ENCODE measurements around the gene MACROD2.

MACROD2 gene

DNA sequence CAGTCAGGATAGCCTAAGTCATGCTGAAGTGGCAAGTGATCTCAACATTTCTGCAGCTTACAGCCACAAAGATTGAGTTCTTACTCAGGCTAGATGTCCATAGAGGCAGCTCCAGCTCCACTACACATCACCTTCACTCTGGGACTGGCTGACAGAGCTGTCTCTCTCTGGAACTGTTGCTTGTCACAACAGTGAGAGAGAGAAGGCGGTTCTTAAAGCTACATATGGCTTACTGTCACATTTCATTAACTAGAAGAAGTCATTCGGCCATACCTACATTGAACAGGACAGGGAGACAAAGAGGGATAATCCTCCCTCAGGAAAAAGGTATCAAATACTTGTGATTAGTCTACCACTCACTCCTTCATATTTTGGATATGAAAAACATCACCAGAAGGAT lies 1257.0 kb downstream of the MACROD2 start:
- DNase-seq (ENCODE audit: low read depth, low spot score), result no peak

DNA sequence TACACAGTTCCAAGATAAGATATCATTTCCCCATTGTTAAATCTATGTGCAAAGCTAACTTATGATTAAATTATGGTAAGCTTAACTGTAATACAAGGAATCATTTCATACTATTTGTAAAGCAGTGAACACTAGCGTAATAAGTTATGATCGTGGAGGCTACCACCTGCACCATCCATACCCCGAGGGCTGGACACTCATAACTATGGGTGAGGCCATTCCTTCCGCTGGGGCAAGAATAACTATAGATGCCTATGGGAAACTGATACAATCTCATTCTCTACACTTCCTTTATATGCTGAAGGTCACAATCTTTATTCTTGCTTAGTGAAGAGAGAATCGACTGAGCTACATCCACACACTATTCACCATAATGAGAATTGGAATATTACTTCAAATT lies 1258.1 kb downstream of the MACROD2 start:
- DNase-seq (ENCODE audit: low read depth, low spot score), result no peak

DNA sequence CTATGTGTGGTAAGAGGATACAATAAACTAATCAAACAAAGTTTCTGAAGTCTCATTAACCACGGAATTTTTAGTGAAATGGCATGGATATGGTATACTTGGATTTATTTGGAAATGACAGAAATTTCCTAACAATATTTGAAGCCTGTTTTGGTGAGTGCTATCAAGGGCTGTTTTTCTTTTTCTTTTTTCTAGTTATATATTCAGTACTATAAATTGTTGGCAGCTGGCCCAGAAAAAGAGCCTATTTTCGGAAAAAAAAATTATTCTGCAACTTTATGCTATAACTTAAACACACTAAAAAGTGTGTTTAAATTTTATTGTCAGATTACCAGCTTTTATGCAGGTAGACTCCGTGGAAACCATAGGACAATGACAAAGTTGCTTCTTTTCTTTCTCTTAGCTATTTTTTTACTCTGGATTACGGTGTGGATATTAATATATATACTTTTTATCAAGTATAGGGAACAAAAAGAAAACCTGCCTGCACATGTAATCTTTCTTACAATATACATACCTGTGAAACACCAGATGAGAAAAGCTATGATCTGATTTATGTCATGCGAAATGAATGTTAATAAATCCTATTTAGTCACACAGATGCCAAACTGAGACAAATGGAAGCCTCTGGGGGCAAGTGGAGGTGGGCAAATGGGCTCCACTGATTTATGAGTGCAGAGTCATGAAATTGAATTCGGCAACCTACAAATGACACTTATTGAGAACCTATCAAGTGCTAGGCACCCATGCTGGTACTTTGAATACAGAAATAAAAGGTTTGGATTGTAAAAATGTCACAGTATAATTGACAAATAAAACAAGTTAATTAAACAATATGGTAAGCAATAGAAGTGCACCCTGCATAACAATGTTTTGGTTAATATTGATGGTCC lies 1261.6 kb downstream of the MACROD2 start:
- no peak for DNase-seq (ENCODE audit: low read depth, low spot score)

DNA sequence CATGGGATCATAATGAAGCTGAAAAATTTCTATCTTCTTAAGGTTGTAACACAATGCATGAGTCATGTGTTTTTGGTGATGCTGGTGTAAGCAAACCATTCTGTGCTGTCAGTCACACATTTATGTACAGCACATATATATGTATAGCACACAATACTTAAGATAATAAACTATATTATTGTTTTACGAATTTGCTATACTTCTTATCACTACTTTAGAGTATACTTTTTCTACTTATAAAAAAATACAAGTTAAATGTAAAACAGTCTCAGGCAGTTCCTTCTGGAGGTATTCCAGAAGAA lies 1262.2 kb downstream of the MACROD2 start:
- no peak for DNase-seq (ENCODE audit: low read depth, low spot score)

DNA sequence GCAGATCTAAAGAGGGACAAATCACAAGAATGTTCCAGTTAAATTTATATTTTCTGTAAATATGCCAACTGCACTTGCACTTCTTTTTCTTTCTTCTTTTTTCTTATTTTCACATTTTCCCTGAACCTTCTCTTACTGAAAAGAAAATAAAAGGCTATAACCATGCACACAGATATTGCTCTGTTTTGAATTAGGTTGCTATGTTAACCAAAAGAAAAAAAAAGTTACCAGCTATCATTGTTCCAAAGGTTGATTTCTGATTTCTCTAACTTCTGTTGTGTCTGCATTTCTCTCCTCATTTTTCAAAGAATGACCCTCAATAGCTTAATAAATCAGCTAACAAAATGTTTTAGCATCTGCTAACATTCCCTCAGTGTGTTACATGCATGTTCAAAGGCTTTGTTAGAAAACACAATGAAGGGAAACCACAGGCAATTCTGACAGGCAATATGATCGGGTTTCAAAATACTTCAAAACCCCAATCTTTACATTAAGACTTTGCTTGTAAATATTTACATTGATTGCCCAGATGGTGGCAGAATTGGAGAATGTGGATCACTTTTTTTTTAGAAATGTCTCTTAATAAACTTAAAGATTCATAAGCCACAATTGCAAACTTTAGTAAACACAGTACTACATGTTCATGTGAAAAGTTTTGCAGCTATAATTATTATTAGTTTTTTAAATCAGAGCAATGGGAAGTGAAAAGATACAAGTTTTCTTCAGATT lies 1270.4 kb downstream of the MACROD2 start:
- no peak for DNase-seq (ENCODE audit: low read depth, low spot score)

DNA sequence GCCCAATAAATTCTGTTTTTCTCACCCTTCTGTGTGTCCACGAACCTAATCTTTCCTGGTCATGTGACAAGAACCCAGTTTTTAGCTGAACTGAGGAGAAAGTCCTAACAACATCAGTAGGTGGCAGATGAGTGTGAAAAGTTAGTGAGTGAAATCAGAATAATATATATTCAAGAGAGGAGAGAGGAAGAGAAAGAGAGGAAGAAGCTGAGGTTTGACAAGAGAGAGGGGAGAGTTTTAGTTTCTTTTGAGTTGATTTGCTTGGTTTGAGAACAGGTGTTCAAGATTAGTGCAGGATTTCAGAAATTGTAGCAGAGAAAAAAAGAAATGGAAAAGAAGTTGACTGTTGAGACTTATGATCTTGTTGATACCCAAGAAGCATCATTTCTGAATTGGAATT lies 1272.6 kb downstream of the MACROD2 start:
- no peak for DNase-seq (ENCODE audit: low read depth, low spot score)

DNA sequence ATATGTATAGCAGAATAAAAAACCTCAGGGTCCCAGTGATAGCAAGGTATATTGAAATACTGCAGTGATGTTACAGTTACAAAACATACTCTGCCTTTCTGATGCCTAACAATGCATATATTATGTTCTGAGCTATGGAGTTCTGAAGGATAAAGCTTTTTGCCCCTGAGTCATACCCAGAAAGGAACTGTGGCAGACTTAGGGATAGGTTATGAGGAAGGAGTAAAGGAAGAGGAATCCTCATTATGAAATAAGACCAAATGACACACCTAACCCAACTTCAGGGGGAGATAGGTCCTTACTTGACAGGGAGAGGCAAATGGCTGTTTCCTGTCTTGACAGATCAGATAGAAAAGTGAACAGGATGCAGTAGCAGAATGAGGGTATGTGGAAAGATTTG lies 1282.7 kb downstream of the MACROD2 start:
- DNase-seq (ENCODE audit: low read depth, low spot score), result no peak

DNA sequence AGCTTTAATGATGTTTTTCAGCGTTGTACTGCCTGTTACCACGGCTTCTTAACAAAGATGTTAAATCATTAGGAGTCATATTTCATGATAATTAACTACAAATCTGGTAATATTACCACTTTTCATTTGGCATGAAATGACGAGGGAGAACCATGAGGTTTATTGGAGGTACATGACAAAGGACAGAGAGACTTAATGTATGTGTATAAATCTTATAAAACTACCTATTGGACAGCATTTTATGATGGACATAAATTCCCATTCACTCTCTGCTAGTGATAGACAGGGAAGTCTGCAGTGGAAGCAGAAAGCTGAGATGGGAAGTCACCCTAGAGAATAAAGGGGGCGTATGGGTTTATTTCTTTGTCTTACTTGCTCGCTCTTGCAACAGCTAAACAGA lies 1292.0 kb downstream of the MACROD2 start:
- no peak for DNase-seq (ENCODE audit: low read depth, low spot score)

DNA sequence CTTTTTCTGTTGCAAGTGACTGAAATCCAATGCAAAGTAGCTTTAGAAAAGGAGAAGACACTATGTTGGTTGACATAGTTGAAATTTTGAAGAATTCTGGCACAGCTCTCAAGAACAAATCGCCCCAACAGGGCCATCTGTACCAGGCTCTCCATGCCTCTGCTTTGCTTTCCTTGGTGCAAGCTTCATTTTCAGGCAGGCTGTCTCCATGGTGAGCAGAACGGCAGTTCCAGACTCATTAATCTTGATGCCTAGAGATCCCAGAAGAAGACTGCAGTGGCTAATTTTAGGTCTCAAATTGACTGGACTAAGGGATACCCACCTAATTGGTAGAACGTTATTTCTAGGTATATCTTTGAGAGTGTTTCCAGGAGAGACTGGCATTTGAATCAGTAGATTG lies 1292.8 kb downstream of the MACROD2 start:
- DNase-seq (ENCODE audit: low read depth, low spot score), result no peak

DNA sequence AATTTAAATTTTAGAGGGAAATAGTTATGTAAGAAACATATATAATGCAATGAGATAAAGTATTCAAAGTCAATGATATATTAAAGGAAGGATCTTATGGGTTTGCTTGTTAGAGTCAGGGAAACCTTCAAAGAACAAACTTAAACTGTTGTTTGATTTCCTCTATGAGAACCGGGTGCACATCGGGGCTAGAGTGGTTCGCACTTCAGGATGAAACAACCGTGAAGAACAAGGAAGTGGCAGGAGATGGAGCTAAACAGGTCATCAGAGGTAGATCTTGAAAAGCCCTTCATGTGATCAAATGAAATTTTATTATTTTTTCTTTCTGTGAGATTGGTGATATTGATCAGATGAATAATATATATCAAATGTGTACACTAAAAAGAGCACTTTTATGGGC lies 1294.0 kb downstream of the MACROD2 start:
- no peak for DNase-seq (ENCODE audit: low read depth, low spot score)

DNA sequence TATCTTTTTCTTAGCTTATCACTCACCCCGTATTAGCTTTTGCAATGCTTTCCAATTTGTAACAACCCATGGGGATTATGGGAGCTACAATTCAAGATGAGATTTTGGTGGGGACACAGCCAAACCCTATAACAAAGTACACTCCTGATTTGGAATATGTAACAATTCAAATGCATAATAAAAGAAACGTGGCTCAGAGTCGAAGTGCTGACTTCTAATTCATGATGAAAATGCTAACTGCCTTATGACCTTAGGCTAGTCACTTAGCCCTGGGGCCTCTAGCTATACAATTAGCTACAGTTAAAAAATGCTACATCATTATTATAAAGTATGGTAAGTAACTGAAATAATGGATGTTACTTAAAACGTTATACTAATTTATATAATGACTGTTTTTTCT lies 1297.1 kb downstream of the MACROD2 start:
- DNase-seq (ENCODE audit: low read depth, low spot score), result no peak

DNA sequence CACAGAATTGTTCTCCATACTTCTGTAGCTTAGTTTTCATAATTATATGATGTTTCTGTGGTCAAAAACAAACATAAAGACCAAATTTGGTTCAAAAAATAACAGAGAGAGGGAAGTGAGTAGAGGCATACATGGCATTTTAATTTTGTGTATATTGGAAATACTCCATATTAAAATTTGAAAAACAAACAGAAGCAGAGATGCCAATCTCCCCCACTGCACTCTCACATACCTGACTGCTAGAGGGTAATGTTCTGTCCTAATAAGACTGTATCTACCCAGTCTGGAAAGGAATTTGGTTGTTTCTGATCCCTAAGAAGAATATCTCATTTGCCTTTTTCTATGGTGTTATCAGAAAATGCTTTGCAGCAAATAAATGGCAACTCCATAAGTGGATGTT lies 1301.1 kb downstream of the MACROD2 start:
- no peak for DNase-seq (ENCODE audit: low read depth, low spot score)

DNA sequence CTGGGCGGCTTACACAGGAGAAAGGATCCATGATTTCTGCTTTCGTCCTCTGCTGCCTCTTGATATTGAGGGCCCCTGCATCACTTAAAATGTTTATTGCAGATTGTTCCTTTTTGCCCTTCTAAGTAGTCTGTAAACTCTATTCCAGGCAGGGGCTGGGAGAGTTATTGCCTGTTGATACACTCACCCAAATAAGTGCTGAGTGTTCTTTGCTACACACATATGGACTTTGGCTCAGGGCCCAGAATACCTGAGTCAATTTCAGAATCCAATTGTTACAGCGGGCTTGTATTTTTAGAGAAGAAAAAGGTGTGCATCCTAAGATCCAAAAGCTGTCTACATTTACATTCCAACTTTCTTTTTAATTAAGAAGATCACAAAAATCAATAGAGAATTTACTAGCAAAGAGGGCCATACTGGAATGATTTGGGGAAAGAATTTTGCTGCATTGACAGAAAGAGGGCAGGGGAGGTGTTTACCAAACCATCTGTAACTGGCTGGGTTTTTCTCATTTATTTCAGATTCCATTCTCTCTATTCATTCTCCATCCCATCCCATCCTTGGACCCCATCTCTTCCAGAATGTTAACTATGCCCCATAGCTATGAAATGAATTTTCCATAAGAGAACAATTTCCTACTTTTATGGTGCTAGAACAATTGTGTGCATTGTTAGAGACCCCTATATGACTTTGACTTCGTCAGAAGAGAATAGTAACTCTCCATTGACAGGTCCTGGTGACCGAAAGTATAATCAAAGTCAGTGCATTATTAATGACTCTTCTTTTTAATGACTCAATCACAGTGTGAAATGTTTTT lies 1302.0 kb downstream of the MACROD2 start:
- no peak for DNase-seq (ENCODE audit: low read depth, low spot score)

DNA sequence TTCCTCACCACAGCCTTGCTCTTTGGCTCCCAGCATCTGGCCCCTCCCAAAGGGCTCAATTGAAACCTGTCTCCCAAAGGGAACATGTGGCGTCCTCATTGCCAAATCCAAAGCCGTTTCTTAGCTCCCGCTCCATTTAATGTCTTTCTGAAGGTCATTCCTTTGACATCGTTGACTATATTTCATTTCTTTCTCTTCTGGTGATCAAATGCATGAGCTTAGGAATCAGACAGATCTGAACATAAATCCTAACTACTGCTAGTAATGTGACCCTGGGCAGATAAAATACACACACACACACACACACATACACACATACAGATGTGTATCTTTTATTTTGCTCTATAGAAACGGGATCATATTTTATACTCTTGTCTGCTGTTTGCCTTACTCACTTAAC lies 1306.8 kb downstream of the MACROD2 start:
- no peak for DNase-seq (ENCODE audit: low read depth, low spot score)

DNA sequence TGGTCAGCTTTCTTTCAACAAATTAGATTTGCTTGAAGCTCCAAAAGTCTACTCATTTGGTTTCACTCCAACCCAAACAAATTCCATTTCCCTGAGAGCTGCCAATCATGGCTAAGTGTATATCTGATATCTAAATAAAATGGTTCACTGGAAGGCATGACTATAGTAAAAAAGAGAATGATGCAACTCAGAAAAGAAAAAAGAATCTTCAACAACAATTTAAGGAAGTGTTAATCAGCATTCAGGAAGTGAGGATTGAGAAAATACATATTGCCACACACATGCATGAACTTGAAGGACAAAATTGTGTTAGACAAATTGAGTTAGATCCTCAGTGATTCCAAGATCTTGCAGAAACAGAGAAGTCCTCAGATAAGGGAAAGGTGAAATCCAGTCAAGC lies 1315.0 kb downstream of the MACROD2 start:
- DNase-seq (ENCODE audit: low read depth, low spot score), result no peak

DNA sequence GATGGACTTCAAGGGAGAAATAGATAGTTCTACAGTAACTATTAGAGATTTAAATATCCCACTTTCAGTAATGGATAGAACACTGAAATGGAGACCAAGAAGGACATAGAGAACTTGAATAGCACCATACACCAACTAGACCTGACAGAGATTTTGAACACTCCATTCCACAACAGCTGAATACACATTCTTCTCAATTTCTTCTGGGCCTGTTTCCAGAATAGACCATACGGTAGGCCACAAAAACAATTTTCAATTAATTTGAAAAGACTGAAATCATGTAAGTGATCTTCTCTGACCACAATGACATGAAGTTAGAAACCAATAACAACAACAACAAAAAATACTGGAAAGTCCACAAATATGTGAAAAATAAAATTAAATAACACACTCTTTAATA lies 1321.2 kb downstream of the MACROD2 start:
- no peak for DNase-seq (ENCODE audit: low read depth, low spot score)

DNA sequence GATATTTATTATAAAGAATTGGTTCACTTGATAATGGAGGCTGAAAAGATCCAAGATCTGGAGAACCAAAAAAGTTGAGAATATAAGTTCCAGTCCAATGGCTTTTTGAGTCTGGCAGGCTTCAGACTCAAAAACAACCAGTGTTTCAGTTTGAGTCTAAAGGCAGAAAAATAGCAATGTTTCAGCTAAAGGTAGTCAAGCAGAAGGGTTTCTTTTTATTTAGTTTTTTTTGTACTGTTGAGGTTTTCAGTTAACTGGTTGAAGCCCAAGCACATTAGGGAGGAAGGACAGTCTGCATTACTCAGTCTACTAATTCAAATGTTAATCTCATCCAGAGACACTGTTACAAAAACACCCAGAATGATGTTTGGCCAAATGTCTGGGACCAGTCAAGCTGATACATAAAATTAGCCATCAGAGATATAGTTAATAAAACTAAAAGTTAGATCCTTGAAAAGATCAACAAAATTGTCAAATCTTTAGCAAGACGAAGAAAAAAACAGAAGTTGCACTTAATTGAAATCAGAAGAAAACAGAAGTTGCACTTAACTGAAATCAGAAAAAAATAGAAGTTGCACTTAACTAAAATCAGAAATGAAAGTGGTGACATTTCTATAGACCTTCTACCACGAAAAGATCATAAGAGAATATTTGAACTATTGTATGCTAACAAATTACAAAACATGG lies 1322.4 kb downstream of the MACROD2 start:
- DNase-seq (ENCODE audit: low read depth, low spot score), result no peak

DNA sequence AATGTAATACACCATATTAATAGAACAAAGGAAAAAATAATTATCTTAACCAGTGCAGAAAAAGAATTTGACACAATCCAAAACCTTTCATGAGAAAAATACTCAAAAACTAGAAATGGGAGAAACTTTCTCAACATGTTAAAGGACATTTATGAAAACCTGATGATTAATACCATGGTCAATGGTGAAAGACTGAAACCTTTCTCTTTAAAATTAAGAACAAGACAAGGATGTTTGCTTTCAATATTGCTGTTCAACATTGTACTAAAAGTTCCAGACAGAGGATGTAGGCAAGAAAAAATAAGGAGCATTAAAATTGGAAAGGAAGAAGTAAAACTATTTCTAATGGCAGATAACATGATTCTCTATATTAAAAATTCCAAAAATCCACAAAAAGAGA lies 1323.4 kb downstream of the MACROD2 start:
- DNase-seq (ENCODE audit: low read depth, low spot score), result no peak

DNA sequence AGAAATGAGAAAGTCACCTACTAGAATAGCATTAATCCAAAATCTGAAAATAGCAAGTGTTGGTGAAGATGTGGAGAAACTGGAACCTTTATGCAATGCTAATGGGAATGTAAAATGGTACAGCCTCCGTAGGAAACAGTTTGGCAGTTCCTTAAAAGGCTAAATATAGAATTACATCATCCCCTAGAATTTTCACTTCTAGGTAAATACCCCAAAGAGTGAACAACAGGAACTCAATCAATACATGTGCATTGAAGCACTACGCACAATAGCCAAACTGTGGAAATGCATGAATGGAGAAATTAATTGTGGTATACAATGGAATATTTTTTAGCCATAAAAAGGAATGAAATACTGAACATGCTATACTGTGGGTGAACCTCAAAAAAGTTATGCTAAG lies 1324.1 kb downstream of the MACROD2 start:
- DNase-seq (ENCODE audit: low read depth, low spot score), result no peak

DNA sequence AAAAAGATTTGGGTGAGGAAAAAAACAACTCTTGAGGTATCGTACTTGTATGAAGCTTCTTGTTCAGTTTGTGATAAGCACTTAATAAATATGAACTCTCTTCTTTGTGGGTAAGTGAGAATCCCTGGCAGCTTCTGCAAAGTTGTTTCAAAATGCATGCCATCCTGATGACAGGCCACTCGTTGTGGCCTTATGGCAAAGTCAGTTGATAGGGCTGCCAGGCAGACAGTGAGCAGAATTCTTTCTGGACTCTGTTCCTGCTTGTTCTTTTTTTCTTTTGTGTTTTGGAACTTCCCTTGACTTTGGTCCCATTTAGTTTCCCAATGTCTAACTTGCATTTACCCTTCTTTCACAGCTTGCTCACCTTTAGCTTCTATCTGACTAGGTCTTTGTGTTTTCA lies 1325.6 kb downstream of the MACROD2 start:
- no peak for DNase-seq (ENCODE audit: low read depth, low spot score)

DNA sequence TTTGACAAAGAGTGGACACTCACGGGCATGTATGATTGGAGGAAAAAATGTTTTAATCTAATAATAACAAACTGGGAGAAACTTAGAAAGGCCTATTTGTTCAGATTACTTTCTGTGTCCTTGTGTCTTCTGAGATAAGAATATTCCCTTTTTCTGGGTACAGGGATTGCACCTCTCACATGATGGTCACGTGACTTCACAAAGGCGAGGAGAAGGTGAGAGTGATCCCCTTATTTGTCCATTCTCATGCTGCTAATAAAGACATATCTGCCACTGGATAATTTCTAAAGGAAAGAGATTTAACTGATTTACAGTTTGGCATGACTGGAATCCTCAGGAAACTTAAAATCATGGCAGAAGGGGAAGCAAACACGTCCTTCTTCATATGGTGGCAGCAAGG lies 1331.8 kb downstream of the MACROD2 start:
- no peak for DNase-seq (ENCODE audit: low read depth, low spot score)

DNA sequence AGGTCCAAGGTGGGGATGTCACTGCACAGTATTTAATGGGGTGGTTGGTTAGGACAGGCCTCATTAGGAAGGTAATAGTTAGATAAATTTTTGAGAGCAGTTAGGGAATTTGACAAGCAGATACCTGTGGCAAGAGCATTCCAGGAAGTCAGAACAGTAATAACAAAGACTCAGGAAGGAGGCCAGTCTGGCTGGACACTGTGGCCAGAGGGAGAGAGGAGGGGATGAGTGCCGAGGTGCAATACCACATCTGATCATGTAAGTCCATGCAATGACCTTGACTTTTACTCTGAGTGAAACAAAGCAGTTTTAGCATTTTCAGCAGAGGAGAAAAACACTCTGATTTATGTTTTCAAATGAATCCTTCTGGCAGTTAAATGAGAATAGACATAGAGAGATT lies 1332.8 kb downstream of the MACROD2 start:
- DNase-seq (ENCODE audit: low read depth, low spot score), result no peak
